HUDEP-2 (cell line): Measurements from ENCODE around the gene MAX.
"Not testable (repeated sequence)": the region's sequence is repeated elsewhere in the genome, so short reads cannot be mapped to it uniquely, and the experiment has no call there.

Experiments
- DNase-seq, 76 experiments: peaks; one replicate each; lab custom pipeline; 2025; ENCODE audit not compliant: unreplicated experiment in 76 of 76; lab: John Stamatoyannopoulos, UW

Gene MAX

DNA sequence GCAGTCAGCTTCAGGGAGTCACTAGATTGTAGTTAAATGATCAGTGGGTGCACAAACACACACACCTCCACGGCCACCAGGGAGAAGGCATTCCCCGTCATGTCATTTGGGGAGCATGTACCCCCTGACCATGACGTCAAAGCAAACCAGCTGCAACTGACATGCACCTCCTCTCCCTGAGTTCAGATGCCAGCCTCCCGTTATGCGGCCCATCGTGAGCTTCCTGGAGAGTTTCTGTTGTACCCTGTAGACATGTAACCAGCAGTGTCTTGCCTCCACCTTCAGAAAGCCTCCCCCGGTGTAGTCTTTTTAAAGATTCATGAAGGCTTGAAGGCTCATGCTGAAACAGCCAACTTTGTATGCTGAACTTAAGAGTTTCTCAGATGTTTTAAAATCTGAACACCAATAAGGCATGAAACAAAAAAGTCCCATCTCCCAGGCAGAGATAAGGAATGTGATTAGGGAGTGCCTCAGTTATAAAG lies 60.8 kb downstream of the MAX start:
- no peak for DNase-seq

- DNase-seq: no peak
These were observed 61.5 kb downstream of the MAX start for GRCh38 chr14:65040666-65041433.

DNA sequence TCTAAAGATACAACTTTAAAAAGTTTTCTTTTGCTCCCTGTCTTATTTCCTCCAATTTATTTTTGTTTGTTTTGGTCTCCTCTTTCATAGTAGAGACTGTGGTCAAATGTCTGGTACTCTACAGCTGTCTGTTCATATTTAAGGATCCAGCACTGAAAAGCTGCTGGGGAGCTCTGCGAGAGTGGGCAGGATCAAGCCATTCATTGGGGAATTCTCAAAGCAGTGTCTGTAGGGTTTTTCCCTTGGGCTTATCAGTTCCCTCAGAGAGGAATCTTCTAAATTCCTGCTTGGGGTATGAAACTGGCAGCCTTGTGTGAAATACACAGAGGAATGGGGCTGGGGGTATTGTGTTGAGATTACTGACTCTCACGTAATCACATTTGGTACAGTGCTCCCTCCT lies 63.4 kb downstream of the MAX start:
- no peak for DNase-seq

DNA sequence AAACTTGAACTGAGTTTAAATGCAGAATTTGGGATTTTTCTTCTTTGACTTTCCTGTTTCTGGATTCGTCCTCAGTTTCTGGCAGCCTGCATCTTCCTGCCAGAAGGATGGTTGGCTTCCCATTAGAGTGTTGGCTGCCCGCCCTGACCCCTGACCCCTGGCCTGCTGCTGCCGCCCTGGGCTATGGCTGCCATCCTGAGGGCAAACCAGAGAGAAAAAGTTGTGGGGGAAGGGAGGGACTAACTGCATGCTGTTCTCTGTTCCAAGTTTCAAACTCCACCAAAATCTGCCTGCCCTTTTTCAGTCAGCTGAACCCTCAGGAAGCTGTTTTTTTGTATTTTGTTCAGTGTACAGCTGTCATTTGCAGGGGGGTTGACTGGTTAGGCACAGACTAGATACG lies 67.3 kb downstream of the MAX start:
- no peak for DNase-seq

GRCh38 chr14:65034021-65034420 lies 68.3 kb downstream of the MAX start:
- DNase-seq: no peak

DNA sequence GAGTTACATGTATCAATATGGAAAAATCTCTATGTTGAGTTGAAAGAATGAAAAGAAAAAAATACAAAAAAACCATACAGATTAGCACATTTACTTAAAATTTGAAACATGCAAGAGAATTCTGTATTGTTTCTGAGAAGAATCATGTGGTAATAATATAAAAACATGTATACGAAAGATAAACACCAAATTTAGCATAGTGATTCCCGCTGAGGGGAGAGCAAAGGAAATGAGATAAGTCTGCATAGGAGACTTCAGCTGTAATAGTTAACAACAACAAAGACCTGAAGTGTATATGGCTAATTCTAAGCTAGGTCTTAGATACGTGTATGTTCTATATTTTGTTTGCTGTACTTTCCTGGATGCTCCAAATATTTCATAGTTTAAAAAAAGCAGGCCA lies 69.1 kb downstream of the MAX start:
- DNase-seq: no peak

DNA sequence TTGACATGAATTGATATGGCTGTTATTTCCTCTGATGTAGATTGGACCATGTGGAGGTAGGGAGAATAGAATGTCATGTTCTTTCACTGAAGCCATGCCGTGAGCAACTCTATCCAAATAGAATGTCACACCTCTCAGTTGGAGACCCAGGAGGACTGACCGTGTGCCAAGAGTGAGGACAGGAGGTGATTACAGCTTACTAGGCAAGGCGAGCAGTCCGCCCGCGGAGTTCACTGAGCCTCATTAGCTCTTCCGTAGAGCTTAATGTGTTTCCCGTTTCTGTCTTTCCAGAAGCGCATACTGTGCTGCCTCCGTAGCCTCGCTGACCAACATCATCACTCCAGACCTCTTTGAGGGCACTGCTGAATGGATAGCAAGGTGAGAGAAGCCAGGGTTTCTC lies 70.0 kb downstream of the MAX start:
- no peak for DNase-seq

DNA sequence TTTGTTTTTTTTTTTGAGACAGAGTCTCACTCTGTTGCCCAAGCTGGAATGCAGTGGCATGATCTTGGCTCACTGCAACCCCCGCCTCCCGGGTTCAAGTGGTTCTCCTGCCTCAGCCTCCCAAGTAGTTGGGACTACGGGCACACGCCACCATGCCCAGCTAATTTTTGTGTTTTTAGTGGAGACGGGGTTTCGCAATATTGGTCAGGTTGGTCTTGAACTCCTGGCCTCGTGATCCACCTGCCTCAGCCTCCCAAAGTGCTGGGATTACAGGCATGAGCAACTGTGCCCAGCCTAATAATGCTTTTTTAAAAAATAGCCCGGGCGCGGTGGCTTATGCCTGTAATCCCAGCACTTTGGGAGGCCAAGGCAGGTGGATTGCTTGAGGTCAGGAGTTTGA lies 71.0 kb downstream of the MAX start:
- DNase-seq: not testable (repeated sequence)

GRCh38 chr14:65028937-65029336 lies 73.4 kb downstream of the MAX start:
- no peak for DNase-seq

DNA sequence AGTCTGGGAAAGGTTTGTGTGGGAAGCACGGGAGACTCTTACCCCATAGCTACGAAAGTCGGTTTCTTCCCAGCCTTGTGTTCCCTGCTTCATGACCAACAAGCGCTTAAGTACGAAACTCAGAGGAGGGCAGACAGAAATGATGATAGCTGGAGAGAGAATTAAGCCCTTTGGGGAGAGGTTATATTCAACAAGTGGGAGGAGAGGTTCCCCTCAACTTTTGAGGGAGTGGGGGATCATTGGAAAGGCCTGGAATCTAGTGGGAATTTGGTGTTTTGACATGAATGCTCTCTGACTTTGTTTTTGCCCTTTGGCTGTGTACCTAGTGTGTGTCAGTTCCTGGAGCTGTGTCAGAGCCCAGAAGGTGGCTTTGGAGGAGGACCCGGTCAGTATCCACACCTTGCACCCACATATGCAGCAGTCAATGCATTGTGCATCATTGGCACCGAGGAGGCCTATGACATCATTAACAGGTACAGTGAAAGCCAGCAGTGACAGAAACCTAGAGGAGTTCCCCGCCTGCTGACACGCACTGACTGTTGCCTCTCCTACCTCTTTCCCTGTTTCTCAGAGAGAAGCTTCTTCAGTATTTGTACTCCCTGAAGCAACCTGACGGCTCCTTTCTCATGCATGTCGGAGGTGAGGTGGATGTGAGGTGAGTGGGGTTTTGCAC lies 75.1 kb downstream of the MAX start:
- no peak for DNase-seq

GRCh38 chr14:65026526-65026925 lies 75.8 kb downstream of the MAX start:
- no peak for DNase-seq

GRCh38 chr14:65025818-65026217 lies 76.5 kb downstream of the MAX start:
- no peak for DNase-seq
